Hypothalamus (tissue), 51 donors: Measurements from ENCODE around the gene TEAD4.

Experiments
- DNase-seq, 51 donors: peaks; one replicate each; lab custom pipeline; 2025; lab: John Stamatoyannopoulos, UW

The TEAD4 gene

DNA sequence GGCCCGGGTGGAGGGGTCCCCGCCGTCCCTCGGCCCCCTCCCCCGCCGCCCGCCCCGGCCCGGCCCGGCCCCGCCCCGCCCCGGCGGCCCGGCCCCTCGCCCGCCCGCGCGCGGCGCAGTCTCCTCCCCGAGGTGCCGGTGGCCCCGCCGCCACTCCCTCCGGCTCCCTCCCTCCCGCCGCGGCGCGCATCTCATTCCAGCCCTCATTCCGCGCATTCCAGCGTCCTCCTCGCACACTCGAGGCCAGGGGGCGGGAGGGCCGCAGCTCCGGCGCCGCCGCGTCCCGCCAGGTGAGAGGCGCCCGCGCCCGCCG is at the start of gene TEAD4:
TEAD4 (plus strand) TSS at position 206 of the 313 bp plus-strand sequence.
- DNase-seq: no peak

DNA sequence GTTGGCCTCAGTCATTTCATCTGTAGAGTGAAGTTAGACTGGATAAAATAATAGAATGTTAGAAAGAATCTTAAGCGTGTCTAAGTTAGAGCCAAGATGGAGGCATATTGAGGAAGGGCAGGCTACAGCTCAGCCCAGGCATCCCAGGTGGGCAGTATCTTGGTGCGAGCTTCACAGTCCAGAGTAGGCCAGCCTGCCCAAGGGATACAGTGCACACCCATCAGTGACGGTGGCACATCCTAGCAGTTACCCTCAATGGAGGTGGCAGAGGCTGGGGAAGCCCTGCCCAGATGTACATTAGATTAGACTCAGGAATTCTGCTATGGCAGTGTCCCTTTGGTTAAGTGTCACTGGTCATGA is 47.0 kb upstream of the TEAD4 start:
- no peak for DNase-seq

DNA sequence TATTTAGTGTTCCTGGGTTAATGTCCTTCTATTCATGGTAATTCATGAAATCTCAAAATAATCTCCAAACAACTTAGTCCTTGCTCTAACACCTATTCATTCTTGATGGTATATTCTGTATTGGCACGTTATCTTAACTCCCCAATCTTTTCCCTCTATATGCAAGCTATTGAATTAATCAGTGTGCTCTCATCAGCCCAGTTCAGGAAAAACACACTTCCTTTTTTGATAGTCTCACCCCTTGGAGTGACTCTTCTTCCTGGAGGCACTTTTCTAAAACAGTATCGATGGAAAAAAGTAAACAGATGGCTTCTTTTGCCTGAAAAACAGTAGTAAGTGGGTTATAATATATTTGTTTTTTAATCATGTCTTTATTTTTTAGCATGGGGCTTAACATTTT is 39.9 kb upstream of the TEAD4 start:
- no peak for DNase-seq

DNA sequence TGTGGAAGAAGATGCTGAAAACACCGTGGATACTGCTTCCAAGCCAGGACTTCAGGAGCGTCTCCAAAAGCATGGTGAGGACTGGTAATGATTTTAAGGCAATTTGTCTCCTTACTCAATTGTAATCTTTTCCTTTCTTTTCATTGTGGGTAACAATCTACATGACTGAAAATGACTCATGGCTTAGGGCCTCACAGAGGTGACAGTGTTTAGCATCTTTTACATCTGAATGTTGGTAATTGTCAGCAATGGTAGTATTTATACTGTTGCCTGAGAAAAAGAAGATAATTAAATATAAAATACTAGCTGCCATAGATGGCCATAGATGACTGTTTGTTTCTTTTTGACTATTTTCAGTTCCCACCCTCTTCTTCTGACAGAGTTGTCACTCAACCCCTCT is 36.9 kb upstream of the TEAD4 start:
- DNase-seq: no peak

DNA sequence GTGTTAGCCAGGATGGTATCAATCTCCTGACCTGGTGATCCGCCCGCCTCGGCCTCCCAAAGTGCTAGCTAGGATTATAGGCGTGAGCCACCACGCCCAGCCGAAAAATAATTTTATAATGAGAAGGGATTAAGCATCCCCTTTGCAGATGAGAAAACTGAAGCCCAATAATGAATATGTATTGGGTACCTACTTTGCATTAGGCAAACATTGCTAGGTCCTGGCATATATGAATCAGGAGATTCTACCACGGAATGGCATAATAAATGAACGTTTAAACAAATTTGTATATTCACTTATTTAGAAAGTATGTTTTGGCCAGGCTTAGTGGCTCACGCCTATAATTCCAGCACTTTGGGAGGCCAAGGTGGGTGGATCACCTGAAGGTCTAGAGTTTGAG is 36.1 kb upstream of the TEAD4 start:
- DNase-seq: no peak

DNA sequence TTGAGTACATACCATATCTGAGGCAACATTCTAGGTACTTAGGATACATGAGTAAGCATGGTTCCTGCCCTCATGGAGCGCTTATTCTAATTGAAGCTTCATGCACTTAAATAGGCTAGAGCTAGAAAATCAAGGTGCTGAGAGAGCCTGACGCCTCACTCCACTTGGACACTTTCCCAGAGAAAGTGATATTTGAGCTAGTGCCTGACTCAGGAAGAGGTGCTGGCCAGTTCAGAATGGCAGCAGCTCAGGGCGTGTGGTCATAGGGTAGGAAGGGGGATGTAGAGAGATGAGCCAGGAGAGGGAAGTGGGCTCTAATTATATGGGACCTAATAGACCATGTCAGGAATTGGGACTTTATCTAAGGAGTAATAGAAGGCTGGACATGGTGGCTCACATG is 35.2 kb upstream of the TEAD4 start:
- no peak for DNase-seq

DNA sequence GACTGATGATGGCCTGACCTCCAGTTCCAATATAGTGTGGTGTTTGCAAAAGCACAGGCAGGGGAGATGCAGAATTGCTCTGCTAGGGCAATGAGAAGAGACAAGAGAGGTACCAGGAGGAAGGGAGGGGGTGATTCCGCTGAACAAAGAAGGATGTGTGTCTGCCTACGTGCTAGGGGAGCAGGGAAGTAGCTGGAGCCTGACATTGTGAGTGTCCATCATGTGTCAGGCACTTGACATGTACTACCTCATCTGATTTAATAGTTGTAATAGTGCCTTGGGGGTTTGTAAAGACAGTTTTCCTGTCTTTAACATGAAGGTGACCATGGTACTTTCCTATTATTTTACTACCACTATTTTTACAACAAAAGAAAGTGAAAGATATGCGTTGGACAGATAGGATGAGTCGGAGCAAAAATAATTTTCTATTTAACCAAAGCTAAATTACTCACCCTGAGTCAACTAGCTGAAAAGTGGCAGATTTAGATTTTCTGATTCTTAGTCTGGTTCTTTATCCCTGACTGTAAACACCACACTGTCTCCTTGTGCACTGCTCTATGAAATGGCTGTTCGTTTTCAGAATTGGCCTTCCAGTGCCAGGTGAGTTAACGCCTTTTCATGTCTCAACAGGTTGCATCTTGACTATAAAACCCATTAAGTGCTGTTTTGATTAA is 33.7 kb upstream of the TEAD4 start:
- no peak for DNase-seq

DNA sequence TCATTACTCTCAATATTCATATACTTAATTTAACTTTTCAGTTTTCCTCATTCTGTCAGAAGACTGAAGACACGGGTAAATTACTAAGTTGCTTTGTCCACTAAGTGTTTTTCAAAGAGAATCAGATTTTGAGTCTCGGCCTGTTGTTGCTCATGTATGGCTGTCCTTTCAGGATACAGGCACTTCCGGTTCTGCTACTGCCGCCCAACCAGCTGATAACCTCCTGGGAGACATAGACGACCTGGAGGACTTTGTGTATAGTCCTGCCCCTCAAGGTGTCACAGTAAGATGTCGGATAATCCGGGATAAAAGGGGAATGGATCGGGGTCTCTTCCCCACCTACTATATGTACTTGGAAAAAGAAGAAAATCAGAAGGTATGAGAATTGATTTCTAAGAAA is 28.3 kb upstream of the TEAD4 start:
- no peak for DNase-seq

DNA sequence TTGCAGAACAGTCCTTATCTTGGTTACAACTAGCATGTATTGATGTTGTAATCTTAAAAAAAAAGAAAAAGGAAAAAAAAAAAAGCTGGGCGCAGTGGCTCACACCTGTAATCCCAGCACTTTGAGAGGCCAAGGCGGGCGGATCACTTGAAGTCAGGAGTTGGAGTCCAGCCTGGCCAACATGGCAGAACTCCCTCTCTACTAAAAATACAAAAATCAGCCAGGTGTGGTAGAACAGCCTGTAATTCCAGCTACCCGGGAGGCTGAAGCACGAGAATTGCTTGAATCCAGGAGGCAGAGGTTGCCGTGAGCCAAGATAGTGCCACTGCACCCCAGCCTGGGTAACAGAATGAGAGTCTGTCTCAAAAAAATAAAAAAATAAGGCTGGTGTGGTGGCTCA is 25.6 kb upstream of the TEAD4 start:
- DNase-seq: no peak

DNA sequence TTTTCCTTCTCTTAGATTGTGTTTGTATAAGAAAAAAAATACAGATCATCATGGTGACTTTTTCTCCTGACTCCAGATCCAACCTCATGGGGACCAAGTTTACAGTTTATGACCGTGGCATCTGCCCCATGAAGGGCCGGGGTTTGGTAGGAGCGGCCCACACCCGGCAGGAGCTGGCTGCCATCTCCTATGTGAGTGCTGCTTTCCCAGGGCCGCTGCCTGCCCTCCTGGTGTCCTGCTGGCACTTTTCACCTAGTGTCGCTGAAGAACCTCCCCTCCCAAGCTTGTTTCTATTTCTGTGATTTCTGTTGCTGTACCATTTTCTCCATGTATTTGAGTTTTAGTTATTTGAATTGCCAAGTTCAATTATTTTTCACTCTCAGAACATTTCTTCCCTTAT is 24.8 kb upstream of the TEAD4 start:
- DNase-seq: no peak

DNA sequence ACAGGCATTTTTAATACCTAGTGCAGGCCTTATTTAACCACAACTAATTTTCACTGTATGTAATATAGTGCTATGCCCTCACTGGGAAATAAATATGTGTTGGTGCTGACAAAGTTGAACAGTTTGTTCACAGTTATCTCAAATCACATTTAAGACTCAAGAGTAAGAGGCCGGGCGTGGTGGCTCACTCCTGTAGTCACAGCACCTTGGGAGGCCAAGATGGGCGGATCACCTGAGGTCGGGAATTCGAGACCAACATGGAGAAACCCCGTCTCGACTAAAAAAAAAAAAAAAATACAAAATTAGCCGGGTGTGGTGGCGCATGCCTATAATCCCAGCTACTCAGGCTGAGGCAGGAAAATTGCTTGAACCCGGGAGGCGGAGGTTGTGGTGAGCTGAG is 22.9 kb upstream of the TEAD4 start:
- DNase-seq: no peak

DNA sequence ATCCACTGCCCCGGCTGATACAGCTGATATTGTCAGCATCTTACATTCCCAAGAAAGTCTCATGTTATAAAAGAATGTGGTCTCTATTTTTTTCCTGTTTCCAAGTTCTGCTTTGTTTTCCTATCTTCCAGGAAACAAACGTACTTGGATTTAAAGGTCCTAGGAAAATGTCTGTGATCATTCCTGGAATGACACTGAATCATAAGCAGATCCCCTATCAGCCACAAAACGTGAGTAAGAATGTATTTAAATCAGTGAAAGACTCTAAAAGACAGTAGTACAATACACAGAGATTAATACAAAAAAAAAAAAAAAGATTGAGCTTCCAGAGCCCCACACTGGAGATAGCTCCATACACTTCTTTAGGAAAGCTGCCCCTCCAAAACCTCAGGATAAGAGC is 21.7 kb upstream of the TEAD4 start:
- DNase-seq: no peak

DNA sequence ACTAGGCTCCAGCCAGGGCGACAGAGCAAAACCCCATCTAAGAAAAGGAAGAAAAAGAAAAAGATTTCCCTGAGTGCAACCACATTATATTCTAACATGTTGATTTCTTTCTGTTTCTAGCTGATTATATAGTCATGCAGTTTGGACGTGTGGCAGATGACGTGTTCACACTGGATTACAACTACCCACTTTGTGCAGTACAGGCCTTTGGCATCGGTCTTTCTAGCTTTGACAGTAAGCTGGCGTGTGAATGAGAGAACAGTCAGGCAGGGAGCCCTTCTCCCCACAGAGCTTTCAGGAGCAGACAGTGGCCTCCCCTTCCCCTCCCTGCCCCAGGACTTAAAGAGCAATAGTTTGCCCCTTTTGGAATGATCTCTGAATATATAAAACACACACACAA is 20.0 kb upstream of the TEAD4 start:
- no peak for DNase-seq

DNA sequence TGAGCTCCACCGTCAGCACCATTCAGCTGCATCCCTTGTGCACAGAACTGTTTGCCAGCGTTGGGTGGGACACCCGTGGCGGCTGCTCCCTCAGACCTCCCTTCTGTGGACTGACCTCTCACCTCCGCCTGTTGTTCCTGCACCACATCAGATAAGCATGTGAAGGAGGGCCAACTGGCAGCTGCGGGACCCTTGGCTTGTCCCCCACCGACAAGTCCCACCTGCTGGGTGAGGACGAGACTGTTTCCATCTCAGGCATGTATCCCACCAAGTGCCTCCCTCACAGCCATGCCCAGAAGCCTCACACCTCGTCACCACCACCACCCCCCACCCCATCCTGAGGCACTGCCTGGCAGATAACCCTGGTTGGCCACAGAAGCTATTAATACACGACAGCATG is 18.6 kb upstream of the TEAD4 start:
- DNase-seq: no peak

DNA sequence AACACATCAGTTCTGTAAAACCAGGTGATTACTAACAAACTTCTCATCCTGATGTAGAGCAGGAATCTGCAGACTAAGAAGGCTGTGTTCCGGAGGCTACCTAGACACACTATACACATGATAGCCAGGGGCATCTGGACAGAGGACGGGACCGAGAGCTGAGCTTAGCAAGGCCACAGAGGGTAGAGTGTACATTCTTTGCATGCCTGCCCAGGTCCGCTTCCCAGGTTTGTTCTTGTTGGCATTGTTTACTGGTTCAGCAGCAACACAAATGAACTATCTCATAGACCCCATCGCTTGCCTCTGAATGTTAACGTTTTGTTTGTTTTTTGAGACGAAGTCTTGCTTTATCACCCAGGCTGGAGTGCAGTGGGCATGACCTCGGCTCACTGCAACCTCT is 17.7 kb upstream of the TEAD4 start:
- no peak for DNase-seq

DNA sequence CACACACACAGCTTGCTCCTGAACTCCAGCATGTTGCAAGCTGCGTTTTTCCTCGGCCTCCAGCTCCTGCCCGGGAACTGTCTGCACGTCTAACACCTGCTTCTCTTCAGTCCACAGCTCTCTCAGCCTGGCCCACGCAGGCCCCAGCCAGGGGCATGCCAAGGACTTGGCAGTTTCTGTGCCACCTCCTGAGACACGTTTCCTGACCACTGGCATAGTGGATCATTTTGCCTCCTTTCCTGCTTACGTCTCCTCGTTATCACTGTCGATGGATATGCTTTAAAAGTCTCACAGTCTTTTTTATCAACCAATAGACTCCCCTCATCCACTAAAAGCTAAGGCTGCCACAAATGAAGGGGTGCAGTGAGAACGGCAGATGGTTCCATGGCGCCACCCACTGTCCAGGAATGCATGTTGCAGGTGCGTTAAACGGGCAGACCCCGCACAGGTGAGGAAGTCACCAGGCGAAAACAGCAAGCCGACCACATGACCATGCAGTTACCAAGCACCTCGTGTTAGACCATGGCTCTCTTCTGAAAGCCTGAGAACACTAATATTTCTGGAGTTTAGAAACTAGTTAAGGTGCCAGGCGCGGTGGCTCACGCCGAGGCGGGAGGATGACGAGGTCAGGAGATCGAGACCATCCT is 14.7 kb upstream of the TEAD4 start:
- peak in 31 of 51 donors; percentile 5 to 59 (median 15) for DNase-seq

DNA sequence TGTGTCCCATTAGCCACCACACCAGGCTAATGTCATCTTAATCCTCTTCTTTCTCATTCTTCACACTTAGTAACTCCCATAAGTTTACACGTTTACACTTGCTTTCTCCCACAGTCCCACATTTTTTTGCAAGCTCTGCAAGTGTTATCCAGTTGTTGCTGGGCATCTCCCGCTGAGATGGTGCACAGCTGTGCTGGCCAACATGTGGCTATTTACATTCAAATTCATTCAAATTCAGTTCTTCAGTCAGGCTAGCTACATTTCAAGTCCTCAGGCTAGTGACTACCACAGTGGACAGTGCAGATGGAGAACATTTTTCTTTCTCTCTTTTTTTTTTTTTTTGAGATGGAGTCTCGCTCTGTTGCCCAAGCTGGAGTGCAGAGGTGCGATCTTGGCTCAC is 9.8 kb upstream of the TEAD4 start:
- no peak for DNase-seq

DNA sequence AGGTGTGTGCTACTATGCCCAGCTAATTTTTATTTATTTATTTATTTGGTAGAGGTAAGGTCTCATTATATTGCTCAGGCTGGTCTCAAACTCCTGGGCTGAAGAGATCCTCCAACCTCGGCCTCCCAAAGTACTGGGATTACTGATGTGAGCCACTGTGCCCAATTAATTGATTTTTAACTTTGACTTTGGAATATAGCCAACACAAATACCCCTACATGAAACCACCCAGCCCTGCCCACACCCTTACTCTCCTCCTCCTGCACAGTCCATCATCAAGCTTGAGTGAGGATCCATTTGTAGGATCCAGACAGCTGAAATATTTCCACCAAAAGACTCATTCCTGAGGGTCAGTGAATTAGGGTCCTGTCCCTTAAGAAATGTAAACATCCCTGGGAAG is 3.3 kb upstream of the TEAD4 start:
- DNase-seq: no peak

DNA sequence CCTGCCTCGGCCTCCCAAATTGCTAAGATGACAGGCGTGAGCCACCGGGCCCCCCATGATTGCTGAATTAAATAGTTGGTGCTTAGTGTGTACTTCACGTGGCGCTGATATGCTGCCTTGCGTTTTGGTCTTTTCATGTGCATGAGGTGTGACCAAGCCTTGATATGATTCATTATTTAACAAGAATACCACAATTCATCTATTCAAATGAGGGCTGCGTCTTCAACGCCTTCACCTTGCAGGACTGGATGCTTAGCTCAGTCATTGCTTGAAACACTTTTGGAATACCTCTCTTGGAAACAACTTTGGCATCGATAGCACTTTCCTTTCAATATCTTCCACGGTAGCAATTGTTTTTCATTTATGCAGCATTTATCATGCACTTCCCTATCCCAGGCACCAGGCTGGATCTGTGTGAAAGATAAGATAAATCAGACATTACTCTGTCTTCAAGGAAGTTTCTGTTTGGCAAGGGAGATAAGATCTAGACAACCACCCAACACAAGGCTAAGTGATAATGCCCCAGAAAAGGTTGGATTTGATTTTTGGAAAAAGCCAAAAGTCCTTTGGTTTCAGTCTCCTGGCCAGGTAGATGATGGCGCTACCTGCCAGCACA is 1.3 kb upstream of the TEAD4 start:
- DNase-seq: no peak

DNA sequence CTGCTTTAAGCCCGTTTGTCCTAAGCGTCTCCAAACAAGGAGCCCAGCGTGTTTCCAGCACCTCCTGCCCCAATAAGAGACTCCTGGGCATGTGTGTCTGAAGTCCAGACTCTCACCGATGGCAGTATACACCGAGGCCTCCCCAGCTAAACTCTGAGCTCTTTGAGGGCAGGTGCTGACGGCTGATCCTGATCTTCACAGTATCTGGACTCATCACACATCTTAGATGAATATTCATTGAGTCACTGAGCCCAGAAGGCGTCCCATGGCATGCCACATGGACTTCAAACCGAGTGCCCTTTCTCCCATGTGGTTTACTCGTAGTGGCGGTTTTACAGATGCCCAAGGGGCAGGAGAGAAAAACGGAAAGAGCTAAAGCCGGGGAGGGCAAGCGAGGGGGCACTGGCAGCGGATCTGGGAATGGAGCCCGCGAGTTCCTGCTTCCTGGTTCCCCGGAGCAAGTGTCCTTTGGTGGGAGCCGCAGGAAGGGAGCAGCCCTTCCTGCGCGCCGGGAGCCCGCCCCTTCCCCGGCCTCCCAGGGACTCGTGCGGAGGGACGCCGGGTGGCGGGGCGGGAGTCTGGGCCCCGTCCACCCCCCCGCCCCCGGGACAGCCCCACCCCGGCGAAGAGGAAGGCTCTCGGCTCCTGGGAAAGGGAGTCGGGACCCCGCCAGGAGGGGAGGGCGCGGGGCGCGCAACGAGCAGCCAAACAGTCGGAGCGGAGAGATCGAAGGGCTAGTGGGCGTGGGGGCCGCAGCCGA is 585 bp upstream of the TEAD4 start:
- peak in 1 of 51 donors; percentile 18 for DNase-seq

DNA sequence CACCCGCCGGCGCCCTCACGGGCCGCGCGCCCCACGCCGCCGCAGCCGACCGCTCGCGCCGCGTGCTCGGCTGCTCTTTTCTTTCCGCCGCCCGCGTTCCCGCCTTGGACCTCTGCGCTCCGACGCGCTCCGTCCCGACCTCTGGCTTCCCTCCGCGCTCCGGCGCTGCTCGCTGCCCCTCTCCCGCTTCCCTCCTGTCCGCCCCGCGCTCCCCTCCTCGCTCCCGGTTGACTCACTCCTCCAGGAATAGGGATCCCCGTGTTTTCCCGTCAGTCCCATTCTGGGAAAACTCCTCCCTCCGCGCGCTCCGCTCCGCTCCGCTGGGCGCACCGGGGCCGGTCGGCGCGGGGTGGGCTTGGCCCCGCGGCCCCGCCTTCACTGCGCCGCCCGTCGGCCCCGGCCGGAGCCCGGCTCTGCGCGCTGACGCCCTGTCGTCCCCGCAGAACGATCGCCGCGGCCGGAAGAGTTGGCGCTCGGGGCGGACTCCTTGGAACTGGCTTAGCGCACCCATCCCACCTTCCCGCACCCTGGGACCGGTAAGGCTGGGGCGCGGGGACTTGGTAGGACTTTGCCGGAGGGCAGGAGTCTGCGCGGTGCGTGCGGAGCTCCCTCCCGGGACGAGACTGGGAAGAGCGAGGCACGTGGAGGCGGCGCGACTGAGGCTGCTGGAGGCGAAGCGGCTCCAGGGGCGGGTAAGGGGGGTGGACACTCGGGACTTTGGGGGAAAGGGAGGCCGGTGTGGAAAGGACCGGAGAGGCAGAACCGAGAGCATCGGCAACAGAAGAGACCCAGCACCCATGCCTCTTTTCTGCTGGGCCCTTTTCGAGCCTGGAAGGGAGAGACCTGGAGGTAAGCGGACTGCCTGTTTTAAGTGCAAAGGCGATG is 550 bp downstream of the TEAD4 start:
- peak in 2 of 51 donors; percentile 22 to 23 for DNase-seq
